Type B pancreatic cell (in vitro differentiated cells): Measurements from ENCODE around the gene FRMD4A. TPM values are rescaled to one million over a fixed set of nuclear protein-coding genes. Genes with fewer than 3 reads are reported as not detected.
A peak's percentile ranks its signal among the peaks of the same experiment; 100 is the strongest.

ENCODE experiments used
- DNase-seq: peaks from one replicate; pipeline ENCODE4 v3.0.0; 2021; ENCODE audit warnings: mixed read lengths; ENCODE audit not compliant: unreplicated experiment; ENCODE audit errors: extremely low spot score
- H3K27ac Mint-ChIP-seq: 2 replicates; pipeline ENCODE4 v1.8.0; 2021; ENCODE audit warnings: mild to moderate bottlenecking, mixed read lengths
- H3K27me3 Mint-ChIP-seq: 2 replicates; pipeline ENCODE4 v1.8.0; 2021; ENCODE audit warnings: mixed read lengths
- H3K36me3 Mint-ChIP-seq: 2 replicates; pipeline ENCODE4 v1.8.0; 2021; ENCODE audit warnings: mixed read lengths
- H3K4me1 Mint-ChIP-seq: one replicate; pipeline ENCODE4 v1.8.0; 2021; ENCODE audit warnings: mixed read lengths; ENCODE audit not compliant: unreplicated experiment
- H3K4me3 Mint-ChIP-seq: 2 replicates; pipeline ENCODE4 v1.8.0; 2021; ENCODE audit warnings: mild to moderate bottlenecking, mixed read lengths
- H3K9me3 Mint-ChIP-seq: 2 replicates; pipeline ENCODE4 v1.8.0; 2021; ENCODE audit warnings: mixed read lengths
- CTCF ChIP-seq: fragments of 200-600 bp; sonication (generic); conservative IDR thresholded peaks from 2 replicates; pipeline ENCODE4 v1.5.0; 2021; ENCODE audit warnings: antibody characterized with exemption, mild to moderate bottlenecking
- total RNA-seq: library from RNA; stranded (reverse); gene quantifications from 2 replicates; pipeline ENCODE4 v1.2.1, GENCODE V29; 2021; ENCODE audit warnings: low replicate concordance

FRMD4A gene
- total RNA-seq, 1 donor from 2014 or later = 88.9 TPM

DNA sequence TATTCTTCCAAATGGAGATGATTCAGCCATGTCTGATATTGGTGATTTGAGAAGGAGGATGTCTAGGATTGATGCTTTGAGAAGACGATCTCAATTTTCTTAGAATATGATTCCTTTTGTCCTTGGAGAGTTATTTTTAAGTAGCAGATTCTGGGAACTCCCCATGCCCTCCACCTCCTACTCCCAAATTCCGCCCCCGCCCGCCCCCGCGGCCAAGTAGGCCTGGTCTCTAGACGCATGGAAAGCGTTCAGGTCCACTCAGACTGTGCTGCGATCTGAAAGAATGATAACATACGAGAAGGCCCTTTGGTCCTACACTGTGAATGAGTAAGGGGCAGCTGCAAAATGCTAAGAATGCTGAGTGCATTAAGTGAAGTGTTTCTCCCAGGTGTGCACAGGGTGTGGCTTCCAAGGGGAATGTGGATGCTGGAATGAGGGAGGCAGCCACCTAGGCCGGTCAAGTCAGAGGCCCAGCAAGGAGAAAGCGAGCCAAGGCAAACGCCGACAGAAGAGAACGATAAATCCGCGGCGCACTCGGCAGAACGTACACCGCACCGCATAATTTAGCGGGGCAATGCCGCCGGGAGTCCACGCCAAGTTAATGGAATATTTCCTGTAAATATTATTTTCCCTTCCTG is 601.7 kb downstream of the FRMD4A start:
- Mint-ChIP-seq H3K36me3 (peaks cover 25% of the 10 kb centered on the region), H3K27ac (peak overlapping the region; percentile 70), H3K4me3 (no peak overlapping the region), H3K9me3 (peaks cover 4% of the 10 kb centered on the region), H3K4me1 (peaks cover 45% of the 10 kb centered on the region), H3K27me3 (no peaks in the 10 kb centered on the region)
- DNase-seq = no peak
- no peak for TF ChIP-seq CTCF

GRCh38 chr10:13725594-13725993 is 605.1 kb downstream of the FRMD4A start:
- DNase-seq = no peak
- peaks cover 35% of the 10 kb centered on the region for H3K4me1 Mint-ChIP-seq
- H3K27ac Mint-ChIP-seq = no peak overlapping the region
- TF ChIP-seq CTCF = no peak
- H3K36me3 Mint-ChIP-seq = peaks cover 17% of the 10 kb centered on the region
- no peaks in the 10 kb centered on the region for H3K27me3 Mint-ChIP-seq
- H3K4me3 Mint-ChIP-seq = no peak overlapping the region
- H3K9me3 Mint-ChIP-seq = no peaks in the 10 kb centered on the region

DNA sequence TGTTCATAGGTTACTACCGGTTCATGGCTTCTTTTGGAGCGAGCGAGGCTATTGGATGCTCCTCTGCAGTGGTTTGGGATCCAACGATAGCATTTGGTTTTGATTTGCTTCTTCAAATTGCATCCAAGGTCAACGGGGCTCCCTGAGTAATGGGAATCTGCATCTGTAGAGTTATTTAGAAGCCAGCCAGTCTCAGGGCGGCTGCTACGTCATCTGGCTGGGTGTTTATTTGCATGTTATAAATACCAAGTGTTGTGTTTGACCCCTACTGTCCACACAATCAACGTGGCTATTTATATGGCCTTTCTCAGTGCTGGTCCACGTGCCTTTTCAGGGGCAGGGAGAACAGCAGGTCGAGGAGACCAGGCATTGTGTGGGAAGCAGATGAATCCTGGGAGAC is 606.2 kb downstream of the FRMD4A start:
- Mint-ChIP-seq H3K4me3 (no peak overlapping the region), H3K27ac (no peak overlapping the region), H3K9me3 (no peaks in the 10 kb centered on the region), H3K27me3 (no peaks in the 10 kb centered on the region), H3K36me3 (peaks cover 21% of the 10 kb centered on the region), H3K4me1 (peaks cover 30% of the 10 kb centered on the region)
- TF ChIP-seq CTCF = no peak
- DNase-seq = no peak

DNA sequence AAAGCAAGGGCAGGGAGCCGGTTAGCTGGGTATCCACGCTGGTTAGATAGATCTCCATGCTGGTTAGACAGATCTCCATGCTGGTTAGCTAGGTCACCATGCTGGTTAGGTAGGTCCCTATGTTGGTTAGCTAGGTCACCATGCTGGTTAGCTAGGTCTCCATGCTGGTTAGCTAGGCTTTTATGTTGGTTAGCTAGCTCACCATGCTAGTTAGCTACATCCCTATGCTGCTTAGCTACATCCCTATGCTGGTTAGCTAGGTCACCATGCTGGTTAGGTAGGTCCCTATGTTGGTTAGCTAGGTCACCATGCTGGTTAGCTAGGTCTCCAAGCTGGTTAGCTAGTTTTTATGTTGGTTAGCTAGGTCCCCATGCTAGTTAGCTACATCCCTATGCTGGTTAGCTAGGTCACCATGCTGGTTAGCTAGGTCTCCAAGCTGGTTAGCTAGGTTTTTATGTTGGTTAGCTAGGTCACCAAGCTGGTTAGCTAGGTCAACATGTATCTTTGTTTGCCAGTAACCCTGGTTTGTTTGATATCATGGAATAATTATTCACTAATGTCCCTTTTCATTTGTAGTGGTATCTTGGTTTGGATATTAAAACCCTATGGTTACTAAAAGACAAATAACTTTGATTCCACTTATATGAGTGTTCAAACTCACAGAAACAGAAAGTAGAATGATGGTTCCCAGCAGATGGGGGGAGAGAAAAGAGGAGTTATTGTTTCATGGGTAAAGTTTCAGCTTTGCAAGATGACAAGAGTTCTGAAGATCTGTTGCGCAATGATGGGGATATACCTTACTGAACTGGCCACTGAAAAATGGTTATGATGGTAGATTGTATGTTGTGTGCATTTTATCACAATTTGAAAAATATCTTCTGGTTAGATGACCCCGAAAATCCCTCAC is 607.7 kb downstream of the FRMD4A start:
- no peak for DNase-seq
- Mint-ChIP-seq H3K27me3 (no peaks in the 10 kb centered on the region), H3K9me3 (no peaks in the 10 kb centered on the region), H3K27ac (no peak overlapping the region), H3K4me3 (no peak overlapping the region), H3K4me1 (peaks cover 34% of the 10 kb centered on the region), H3K36me3 (peaks cover 21% of the 10 kb centered on the region)
- no peak for TF ChIP-seq CTCF

DNA sequence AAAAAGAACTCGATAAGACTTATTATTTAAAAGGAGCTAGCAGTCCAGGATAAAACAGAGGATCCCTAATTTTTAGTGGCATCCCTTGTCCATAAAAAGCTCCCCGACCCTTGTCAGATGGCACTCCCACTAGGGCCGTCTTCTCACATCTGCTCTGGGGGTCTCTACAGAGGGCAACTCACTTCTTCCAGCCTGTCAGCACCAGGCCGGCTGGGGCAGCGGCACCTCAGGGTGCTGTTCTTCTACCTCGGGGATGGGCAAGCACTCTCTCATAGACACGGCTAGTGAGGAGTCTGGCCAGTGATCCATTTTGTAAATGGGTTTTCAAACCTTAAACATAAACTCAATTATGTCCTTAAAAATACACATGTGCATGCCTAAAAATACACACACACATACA is 609.2 kb downstream of the FRMD4A start:
- Mint-ChIP-seq H3K27me3 (no peaks in the 10 kb centered on the region), H3K4me3 (no peak overlapping the region), H3K27ac (no peak overlapping the region), H3K9me3 (no peaks in the 10 kb centered on the region), H3K4me1 (peaks cover 44% of the 10 kb centered on the region), H3K36me3 (peaks cover 17% of the 10 kb centered on the region)
- DNase-seq = no peak
- no peak for TF ChIP-seq CTCF
